Esophagus muscularis mucosa (tissue), 4 donors: Measurements from ENCODE around the gene CCNI.

Source experiments
- EP300 ChIP-seq: sonication (generic); formaldehyde crosslinking; IDR thresholded peaks from one replicate; pipeline ENCODE4 v1.6.1; 2017; ENCODE audit warnings: antibody characterized with exemption
- POLR2AphosphoS5 ChIP-seq, 2 donors: sonication (generic); formaldehyde crosslinking; IDR thresholded peaks; one replicate each; pipeline ENCODE4 v1.6.1; 2017; ENCODE audit warnings: antibody characterized with exemption in 2 of 2
- TF ChIP-seq, protein P1 (sequence below), 3 experiments: fragments of 200-600 bp in 2 of 3; fragments of 450-650 bp in 1 of 3; sonication (generic) in 2 of 3; IDR thresholded peaks; one replicate each; pipeline ENCODE4 v1.5.1; 2017 to 2019; ENCODE audit warnings: antibody characterized with exemption in 3 of 3, mild to moderate bottlenecking in 2 of 3, moderate library complexity in 1 of 3

DNA sequence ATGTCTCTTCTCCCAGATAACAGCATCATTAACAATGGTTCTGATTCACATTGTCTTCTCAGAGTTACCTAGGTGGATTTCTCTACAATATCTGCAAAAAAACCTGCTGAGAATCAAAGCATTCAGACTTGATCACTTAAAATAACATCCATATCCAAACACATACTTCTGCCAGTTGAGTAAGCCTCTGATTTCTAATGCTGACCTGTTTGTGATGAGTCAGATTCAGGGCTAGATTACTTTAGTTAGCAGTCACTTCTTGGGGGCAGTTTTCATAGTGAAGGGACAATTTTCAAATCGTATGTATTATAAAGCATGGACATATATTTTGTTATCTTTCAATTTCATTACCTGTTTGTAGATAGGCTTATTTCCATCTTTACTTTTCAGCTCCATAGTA, 35.5 kb downstream of the CCNI start:
- TF ChIP-seq, protein P1, sequence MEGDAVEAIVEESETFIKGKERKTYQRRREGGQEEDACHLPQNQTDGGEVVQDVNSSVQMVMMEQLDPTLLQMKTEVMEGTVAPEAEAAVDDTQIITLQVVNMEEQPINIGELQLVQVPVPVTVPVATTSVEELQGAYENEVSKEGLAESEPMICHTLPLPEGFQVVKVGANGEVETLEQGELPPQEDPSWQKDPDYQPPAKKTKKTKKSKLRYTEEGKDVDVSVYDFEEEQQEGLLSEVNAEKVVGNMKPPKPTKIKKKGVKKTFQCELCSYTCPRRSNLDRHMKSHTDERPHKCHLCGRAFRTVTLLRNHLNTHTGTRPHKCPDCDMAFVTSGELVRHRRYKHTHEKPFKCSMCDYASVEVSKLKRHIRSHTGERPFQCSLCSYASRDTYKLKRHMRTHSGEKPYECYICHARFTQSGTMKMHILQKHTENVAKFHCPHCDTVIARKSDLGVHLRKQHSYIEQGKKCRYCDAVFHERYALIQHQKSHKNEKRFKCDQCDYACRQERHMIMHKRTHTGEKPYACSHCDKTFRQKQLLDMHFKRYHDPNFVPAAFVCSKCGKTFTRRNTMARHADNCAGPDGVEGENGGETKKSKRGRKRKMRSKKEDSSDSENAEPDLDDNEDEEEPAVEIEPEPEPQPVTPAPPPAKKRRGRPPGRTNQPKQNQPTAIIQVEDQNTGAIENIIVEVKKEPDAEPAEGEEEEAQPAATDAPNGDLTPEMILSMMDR (IDR thresholded peaks at IDR 0.05): no peak
- TF ChIP-seq POLR2AphosphoS5 (IDR thresholded peaks at IDR 0.05): no peak
- no peak for TF ChIP-seq EP300
